ENCODE measurements around the gene CHRFAM7A.
"Not testable (repeated sequence)": the region's sequence is repeated elsewhere in the genome, so short reads cannot be mapped to it uniquely, and the experiment has no call there.

CHRFAM7A gene

GRCh38 chr15:30375872-30376271 is 17.5 kb downstream of the CHRFAM7A start:
- not testable (repeated sequence) for H3K4me1 ChIP-seq (ENCODE audit: insufficient read depth, low read length); H3K27ac ChIP-seq (ENCODE audit: low read depth, low read length); H3K36me3 ChIP-seq (ENCODE audit: insufficient read depth, low read length); H3K9me3 ChIP-seq (ENCODE audit: insufficient read depth, low read depth, low read length); H3K9ac ChIP-seq (ENCODE audit: low read depth, low read length); H3K27me3 ChIP-seq (ENCODE audit: insufficient read depth, low read length); H3K4me3 ChIP-seq (ENCODE audit: low read length)
- WGBS: 26% methylated on average over 2 of the region's 4 CpGs

GRCh38 chr15:30374862-30375261 is 18.5 kb downstream of the CHRFAM7A start:
- H3K27me3 ChIP-seq (ENCODE audit: insufficient read depth, low read length); H3K27ac ChIP-seq (ENCODE audit: low read depth, low read length); H3K4me3 ChIP-seq (ENCODE audit: low read length); H3K4me1 ChIP-seq (ENCODE audit: insufficient read depth, low read length); H3K36me3 ChIP-seq (ENCODE audit: insufficient read depth, low read length); H3K9ac ChIP-seq (ENCODE audit: low read depth, low read length); H3K9me3 ChIP-seq (ENCODE audit: insufficient read depth, low read depth, low read length): not testable (repeated sequence)
- WGBS: 97% methylated on average over 3 of the region's 10 CpGs

- H3K27ac ChIP-seq (ENCODE audit: low read depth, low read length); H3K27me3 ChIP-seq (ENCODE audit: insufficient read depth, low read length); H3K9me3 ChIP-seq (ENCODE audit: insufficient read depth, low read depth, low read length); H3K36me3 ChIP-seq (ENCODE audit: insufficient read depth, low read length); H3K4me1 ChIP-seq (ENCODE audit: insufficient read depth, low read length); H3K9ac ChIP-seq (ENCODE audit: low read depth, low read length); H3K4me3 ChIP-seq (ENCODE audit: low read length): not testable (repeated sequence)
- WGBS: no CpG with 5 or more reads among the region's 3 CpGs
These were observed 25.1 kb downstream of the CHRFAM7A start for GRCh38 chr15:30368271-30368670.

- H3K4me3 ChIP-seq (ENCODE audit: low read length); H3K36me3 ChIP-seq (ENCODE audit: insufficient read depth, low read length); H3K9ac ChIP-seq (ENCODE audit: low read depth, low read length); H3K9me3 ChIP-seq (ENCODE audit: insufficient read depth, low read depth, low read length); H3K4me1 ChIP-seq (ENCODE audit: insufficient read depth, low read length); H3K27ac ChIP-seq (ENCODE audit: low read depth, low read length); H3K27me3 ChIP-seq (ENCODE audit: insufficient read depth, low read length): not testable (repeated sequence)
- WGBS: 94% methylated on average over 11 of the region's 17 CpGs
These were observed 26.1 kb downstream of the CHRFAM7A start for GRCh38 chr15:30367246-30367645.

- H3K9me3 ChIP-seq (ENCODE audit: insufficient read depth, low read depth, low read length); H3K27me3 ChIP-seq (ENCODE audit: insufficient read depth, low read length); H3K9ac ChIP-seq (ENCODE audit: low read depth, low read length); H3K36me3 ChIP-seq (ENCODE audit: insufficient read depth, low read length); H3K4me3 ChIP-seq (ENCODE audit: low read length); H3K27ac ChIP-seq (ENCODE audit: low read depth, low read length); H3K4me1 ChIP-seq (ENCODE audit: insufficient read depth, low read length): not testable (repeated sequence)
- no CpG with 5 or more reads among the region's 5 CpGs for WGBS
These were observed 31.9 kb downstream of the CHRFAM7A start for GRCh38 chr15:30361404-30361803.

- WGBS: no CpG with 5 or more reads among the region's 2 CpGs
- not testable (repeated sequence) for H3K9ac ChIP-seq (ENCODE audit: low read depth, low read length)
These were observed 32.4 kb downstream of the CHRFAM7A start for GRCh38 chr15:30360990-30361389.

GRCh38 chr15:30355043-30355442 is 38.3 kb downstream of the CHRFAM7A start:
- H3K9ac ChIP-seq (ENCODE audit: low read depth, low read length); H3K27ac ChIP-seq (ENCODE audit: low read depth, low read length); H3K9me3 ChIP-seq (ENCODE audit: insufficient read depth, low read depth, low read length); H3K27me3 ChIP-seq (ENCODE audit: insufficient read depth, low read length); H3K4me1 ChIP-seq (ENCODE audit: insufficient read depth, low read length); H3K4me3 ChIP-seq (ENCODE audit: low read length); H3K36me3 ChIP-seq (ENCODE audit: insufficient read depth, low read length): not testable (repeated sequence)
- 83% methylated on average over 3 of the region's 6 CpGs for WGBS

More at GRCh38 chr15:30360990-30361389, 32.4 kb downstream of the CHRFAM7A start:
- not testable (repeated sequence) for H3K4me1 ChIP-seq (ENCODE audit: insufficient read depth, low read length); H3K4me3 ChIP-seq (ENCODE audit: low read length); H3K9me3 ChIP-seq (ENCODE audit: insufficient read depth, low read depth, low read length); H3K27me3 ChIP-seq (ENCODE audit: insufficient read depth, low read length); H3K27ac ChIP-seq (ENCODE audit: low read depth, low read length); H3K36me3 ChIP-seq (ENCODE audit: insufficient read depth, low read length)

GRCh38 chr15:30349803-30350202 is 43.5 kb downstream of the CHRFAM7A start:
- H3K27me3 ChIP-seq (ENCODE audit: insufficient read depth, low read length); H3K4me1 ChIP-seq (ENCODE audit: insufficient read depth, low read length); H3K36me3 ChIP-seq (ENCODE audit: insufficient read depth, low read length); H3K4me3 ChIP-seq (ENCODE audit: low read length); H3K27ac ChIP-seq (ENCODE audit: low read depth, low read length); H3K9ac ChIP-seq (ENCODE audit: low read depth, low read length); H3K9me3 ChIP-seq (ENCODE audit: insufficient read depth, low read depth, low read length): not testable (repeated sequence)
- no CpG with 5 or more reads among the region's 5 CpGs for WGBS

- WGBS: no CpG with 5 or more reads among the region's 4 CpGs
- not testable (repeated sequence) for H3K9me3 ChIP-seq (ENCODE audit: insufficient read depth, low read depth, low read length); H3K4me3 ChIP-seq (ENCODE audit: low read length); H3K4me1 ChIP-seq (ENCODE audit: insufficient read depth, low read length); H3K36me3 ChIP-seq (ENCODE audit: insufficient read depth, low read length); H3K27ac ChIP-seq (ENCODE audit: low read depth, low read length); H3K9ac ChIP-seq (ENCODE audit: low read depth, low read length); H3K27me3 ChIP-seq (ENCODE audit: insufficient read depth, low read length)
These were observed 56.8 kb downstream of the CHRFAM7A start for GRCh38 chr15:30336584-30336983.

- H3K9me3 ChIP-seq (ENCODE audit: insufficient read depth, low read depth, low read length); H3K9ac ChIP-seq (ENCODE audit: low read depth, low read length); H3K4me1 ChIP-seq (ENCODE audit: insufficient read depth, low read length); H3K27me3 ChIP-seq (ENCODE audit: insufficient read depth, low read length); H3K4me3 ChIP-seq (ENCODE audit: low read length); H3K27ac ChIP-seq (ENCODE audit: low read depth, low read length); H3K36me3 ChIP-seq (ENCODE audit: insufficient read depth, low read length): not testable (repeated sequence)
- no CpG with 5 or more reads among the region's 5 CpGs for WGBS
These were observed 59.2 kb downstream of the CHRFAM7A start for GRCh38 chr15:30334152-30334551.

GRCh38 chr15:30326145-30326544 is 67.2 kb downstream of the CHRFAM7A start:
- H3K9me3 ChIP-seq (ENCODE audit: insufficient read depth, low read depth, low read length); H3K27me3 ChIP-seq (ENCODE audit: insufficient read depth, low read length); H3K36me3 ChIP-seq (ENCODE audit: insufficient read depth, low read length); H3K9ac ChIP-seq (ENCODE audit: low read depth, low read length); H3K4me1 ChIP-seq (ENCODE audit: insufficient read depth, low read length); H3K27ac ChIP-seq (ENCODE audit: low read depth, low read length): not testable (repeated sequence)
- WGBS: 61% methylated on average over 12 of the region's 13 CpGs
- H3K4me3 ChIP-seq (ENCODE audit: low read length): peak overlapping the region; percentile 45; the same call in 1 of the 2 replicates

GRCh38 chr15:30321063-30321462 is 72.3 kb downstream of the CHRFAM7A start:
- H3K27ac ChIP-seq (ENCODE audit: low read depth, low read length); H3K9ac ChIP-seq (ENCODE audit: low read depth, low read length); H3K9me3 ChIP-seq (ENCODE audit: insufficient read depth, low read depth, low read length); H3K36me3 ChIP-seq (ENCODE audit: insufficient read depth, low read length); H3K4me1 ChIP-seq (ENCODE audit: insufficient read depth, low read length); H3K4me3 ChIP-seq (ENCODE audit: low read length); H3K27me3 ChIP-seq (ENCODE audit: insufficient read depth, low read length): not testable (repeated sequence)
- WGBS: no CpG with 5 or more reads among the region's 5 CpGs
